OCI-LY7 (cell line): ENCODE data around the gene MED27.

ENCODE experiments used
- CTCF ChIP-seq: fragments of 200-600 bp; sonication (generic); conservative IDR thresholded peaks from 2 replicates; pipeline ENCODE4 v1.5.1; 2014; ENCODE audit warnings: mild to moderate bottlenecking, antibody characterized with exemption, low read length, moderate library complexity, mixed read lengths
- EZH2phosphoT487 ChIP-seq: fragments of 200-600 bp; sonication (generic); IDR thresholded peaks from 2 replicates; pipeline ENCODE4 v1.6.1; 2018; ENCODE audit warnings: low read depth, borderline replicate concordance, mild to moderate bottlenecking, mixed run types, antibody characterized with exemption, low read length, moderate library complexity, mixed read lengths

GRCh38 chr9:132069046-132069898 lies 10.4 kb downstream of the MED27 start:
- TF ChIP-seq CTCF (no peak), EZH2phosphoT487 (no peak)
